Osteocyte (in vitro differentiated cells): Measurements from ENCODE around the gene NCAM1. TPM values are rescaled to one million over a fixed set of nuclear protein-coding genes. Genes with fewer than 3 reads are reported as not detected.

Source experiments
- DNase-seq: peaks from one replicate; pipeline ENCODE4 v3.0.0; 2021; ENCODE audit warnings: mixed read lengths; ENCODE audit not compliant: unreplicated experiment; ENCODE audit errors: extremely low spot score
- H3K27ac Mint-ChIP-seq: one replicate; pipeline ENCODE4 v1.8.0; 2021; ENCODE audit warnings: mild to moderate bottlenecking, mixed read lengths; ENCODE audit not compliant: unreplicated experiment
- H3K27me3 Mint-ChIP-seq: one replicate; pipeline ENCODE4 v1.8.0; 2021; ENCODE audit warnings: mixed read lengths; ENCODE audit not compliant: unreplicated experiment
- H3K36me3 Mint-ChIP-seq: one replicate; pipeline ENCODE4 v1.8.0; 2021; ENCODE audit warnings: mixed read lengths; ENCODE audit not compliant: unreplicated experiment
- H3K4me1 Mint-ChIP-seq: one replicate; pipeline ENCODE4 v1.8.0; 2021; ENCODE audit warnings: mixed read lengths; ENCODE audit not compliant: unreplicated experiment
- H3K4me3 Mint-ChIP-seq: one replicate; pipeline ENCODE4 v1.8.0; 2021; ENCODE audit warnings: mild to moderate bottlenecking, moderate library complexity, mixed read lengths; ENCODE audit not compliant: unreplicated experiment
- H3K9me3 Mint-ChIP-seq: one replicate; pipeline ENCODE4 v1.8.0; 2021; ENCODE audit warnings: mixed read lengths; ENCODE audit not compliant: unreplicated experiment
- total RNA-seq: library from RNA; stranded (reverse); gene quantifications from 2 replicates; pipeline ENCODE4 v1.2.1, GENCODE V29; 2021
- TF ChIP-seq, protein P1 (sequence below): fragments of 200-600 bp; sonication (generic); IDR thresholded peaks from 2 replicates; pipeline ENCODE4 v1.5.0; 2021; ENCODE audit warnings: antibody characterized with exemption, mild to moderate bottlenecking, moderate library complexity

Gene NCAM1
- total RNA-seq, 1 donor from 2014 or later: 2.2 TPM

DNA sequence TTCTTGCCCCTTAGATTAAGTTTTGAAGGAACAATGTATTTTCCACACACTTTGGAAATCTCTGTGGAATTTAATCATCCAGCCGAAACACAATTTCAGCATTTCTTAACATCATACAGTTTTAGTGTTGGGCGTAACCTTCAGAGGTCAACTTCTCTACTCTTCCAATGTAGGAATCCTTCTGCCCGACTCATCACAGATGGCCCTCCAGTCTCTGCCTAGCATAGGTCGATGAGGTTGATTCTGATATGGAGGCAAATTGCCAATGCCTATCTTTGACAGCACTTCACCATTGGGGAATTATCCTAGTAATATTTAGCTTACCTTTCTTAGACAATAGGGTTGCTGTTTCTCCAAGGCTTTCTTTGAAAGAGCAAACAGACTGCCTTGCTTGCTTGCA, 177.5 kb downstream of the NCAM1 start:
- TF ChIP-seq, protein P1, sequence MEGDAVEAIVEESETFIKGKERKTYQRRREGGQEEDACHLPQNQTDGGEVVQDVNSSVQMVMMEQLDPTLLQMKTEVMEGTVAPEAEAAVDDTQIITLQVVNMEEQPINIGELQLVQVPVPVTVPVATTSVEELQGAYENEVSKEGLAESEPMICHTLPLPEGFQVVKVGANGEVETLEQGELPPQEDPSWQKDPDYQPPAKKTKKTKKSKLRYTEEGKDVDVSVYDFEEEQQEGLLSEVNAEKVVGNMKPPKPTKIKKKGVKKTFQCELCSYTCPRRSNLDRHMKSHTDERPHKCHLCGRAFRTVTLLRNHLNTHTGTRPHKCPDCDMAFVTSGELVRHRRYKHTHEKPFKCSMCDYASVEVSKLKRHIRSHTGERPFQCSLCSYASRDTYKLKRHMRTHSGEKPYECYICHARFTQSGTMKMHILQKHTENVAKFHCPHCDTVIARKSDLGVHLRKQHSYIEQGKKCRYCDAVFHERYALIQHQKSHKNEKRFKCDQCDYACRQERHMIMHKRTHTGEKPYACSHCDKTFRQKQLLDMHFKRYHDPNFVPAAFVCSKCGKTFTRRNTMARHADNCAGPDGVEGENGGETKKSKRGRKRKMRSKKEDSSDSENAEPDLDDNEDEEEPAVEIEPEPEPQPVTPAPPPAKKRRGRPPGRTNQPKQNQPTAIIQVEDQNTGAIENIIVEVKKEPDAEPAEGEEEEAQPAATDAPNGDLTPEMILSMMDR: no peak
- Mint-ChIP-seq H3K4me3 (no peak overlapping the region), H3K27ac (no peak overlapping the region), H3K36me3 (no peaks in the 10 kb centered on the region), H3K4me1 (no peaks in the 10 kb centered on the region), H3K9me3 (no peaks in the 10 kb centered on the region), H3K27me3 (peaks cover 3% of the 10 kb centered on the region)
- no peak for DNase-seq

DNA sequence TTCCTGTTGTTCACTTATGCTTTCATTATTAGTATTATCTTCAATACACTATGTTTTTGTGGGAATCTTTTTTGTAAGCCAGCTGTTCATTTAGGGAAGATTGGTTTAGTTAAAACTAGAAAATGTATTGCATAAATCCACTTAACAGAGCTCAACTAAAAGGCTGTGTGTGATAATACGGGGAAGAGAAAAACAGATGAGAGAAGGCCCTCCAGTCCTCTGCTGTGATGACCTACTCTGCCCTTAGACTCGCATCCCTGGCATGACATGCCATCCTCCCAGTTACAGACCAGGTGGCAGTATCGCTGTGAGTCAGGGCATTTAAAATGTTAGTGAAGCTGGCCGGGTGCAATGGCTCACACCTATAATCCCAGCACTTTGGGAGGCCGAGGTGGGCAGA, 179.8 kb downstream of the NCAM1 start:
- H3K36me3 Mint-ChIP-seq: no peaks in the 10 kb centered on the region
- DNase-seq: no peak
- H3K4me3 Mint-ChIP-seq: no peak overlapping the region
- H3K27me3 Mint-ChIP-seq: peaks cover 3% of the 10 kb centered on the region
- H3K27ac Mint-ChIP-seq: no peak overlapping the region
- H3K9me3 Mint-ChIP-seq: no peaks in the 10 kb centered on the region
- TF ChIP-seq, protein P1: no peak
- H3K4me1 Mint-ChIP-seq: no peaks in the 10 kb centered on the region

DNA sequence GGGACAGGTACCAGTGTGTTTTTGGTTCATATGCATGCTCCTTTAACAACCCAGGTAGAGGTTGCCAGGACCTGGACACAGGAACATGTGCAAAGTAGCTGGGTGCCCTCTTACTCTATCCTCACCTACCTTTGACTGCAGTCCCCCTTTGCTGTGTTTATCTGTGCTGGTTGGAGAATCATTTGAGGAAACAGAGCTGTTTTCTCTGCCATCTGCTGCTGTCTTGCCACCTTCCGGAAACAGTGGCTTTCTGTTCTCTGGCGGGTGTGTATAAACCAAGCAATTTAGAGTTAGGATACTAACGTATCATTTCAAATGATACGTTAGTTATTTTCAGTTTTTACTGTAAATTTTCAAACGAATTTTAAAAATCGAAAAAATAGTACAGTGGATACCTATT, 181.3 kb downstream of the NCAM1 start:
- Mint-ChIP-seq H3K9me3 (no peaks in the 10 kb centered on the region), H3K4me3 (no peak overlapping the region), H3K27me3 (peaks cover 3% of the 10 kb centered on the region), H3K36me3 (no peaks in the 10 kb centered on the region), H3K4me1 (no peaks in the 10 kb centered on the region), H3K27ac (no peak overlapping the region)
- TF ChIP-seq, protein P1: no peak
- DNase-seq: no peak

DNA sequence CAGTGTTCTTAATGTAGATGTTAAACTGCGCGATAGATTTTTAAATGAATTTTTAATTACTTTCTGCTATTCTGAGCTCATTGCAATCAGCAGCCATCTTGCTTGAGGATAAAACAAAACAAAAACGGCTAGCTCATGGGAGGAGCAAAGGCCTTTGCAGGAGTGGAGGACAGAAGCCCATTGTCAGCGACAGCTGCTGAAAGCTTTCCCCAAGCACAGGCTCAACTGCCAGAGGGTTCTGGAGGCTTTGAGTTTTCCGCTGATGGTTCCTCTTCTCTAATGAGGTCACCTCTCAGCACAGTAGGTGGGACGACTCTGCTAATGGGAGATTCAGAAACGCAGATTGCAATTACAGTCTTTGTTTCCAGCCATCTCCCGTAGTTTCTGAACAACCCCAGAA, 186.0 kb downstream of the NCAM1 start:
- H3K27ac Mint-ChIP-seq: no peak overlapping the region
- TF ChIP-seq, protein P1: no peak
- H3K4me3 Mint-ChIP-seq: no peak overlapping the region

DNA sequence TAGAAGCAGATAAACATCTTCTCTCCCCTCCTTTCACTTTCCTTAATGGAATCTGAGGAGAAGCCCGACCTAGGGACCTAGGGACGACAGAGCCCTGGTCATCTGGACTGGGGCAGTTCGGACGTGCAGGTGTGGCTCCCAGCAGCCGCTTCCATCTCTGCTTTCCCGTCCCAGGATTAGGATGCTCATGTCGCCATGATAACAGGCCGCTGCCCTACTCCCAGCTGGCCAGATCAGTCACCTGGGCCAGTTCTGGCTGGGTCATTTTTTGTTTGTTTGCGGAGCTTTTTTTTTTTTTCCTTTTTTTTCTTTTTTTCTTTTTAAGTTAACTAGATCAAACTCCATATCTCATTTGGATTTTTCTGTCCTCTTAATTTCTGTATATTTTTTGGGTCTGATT, 186.9 kb downstream of the NCAM1 start:
- no peak overlapping the region for H3K27ac Mint-ChIP-seq
- DNase-seq: no peak
- H3K27me3 Mint-ChIP-seq: no peaks in the 10 kb centered on the region
- no peaks in the 10 kb centered on the region for H3K9me3 Mint-ChIP-seq
- H3K36me3 Mint-ChIP-seq: no peaks in the 10 kb centered on the region
- TF ChIP-seq, protein P1: no peak
- no peaks in the 10 kb centered on the region for H3K4me1 Mint-ChIP-seq
- no peak overlapping the region for H3K4me3 Mint-ChIP-seq

More for the DNA sequence above, 186.0 kb downstream of the NCAM1 start:
- no peaks in the 10 kb centered on the region for H3K36me3 Mint-ChIP-seq
- H3K27me3 Mint-ChIP-seq: no peaks in the 10 kb centered on the region
- H3K9me3 Mint-ChIP-seq: no peaks in the 10 kb centered on the region
- no peaks in the 10 kb centered on the region for H3K4me1 Mint-ChIP-seq
- DNase-seq: no peak
